CD14-positive monocyte (primary cell): ENCODE results near the gene TLX1. TPM values are rescaled to one million over a fixed set of nuclear protein-coding genes. Genes with fewer than 3 reads are reported as not detected.
A peak's percentile ranks its signal among the peaks of the same experiment; 100 is the strongest.

ENCODE experiments used
- DNase-seq, 3 donors: peaks; one replicate each; pipeline ENCODE4 v3.0.0-alpha.2; 2011 to 2022
- H2AFZ ChIP-seq: 2 replicates; pipeline ENCODE4 v1.6.0; 2012; ENCODE audit warnings: mild to moderate bottlenecking, low read depth, low read length, inconsistent platforms; ENCODE audit not compliant: insufficient read depth, poor library complexity, severe bottlenecking
- H3K27ac ChIP-seq, 2 donors: 1 replicate in 1 of 2; 2 replicates in 1 of 2; pipeline ENCODE4 v1.5.1; 2012 to 2013; ENCODE audit warnings: low read length in 2 of 2, control low read depth in 1 of 2, inconsistent platforms in 1 of 2, low read depth in 1 of 2, mild to moderate bottlenecking in 1 of 2
- H3K27me3 ChIP-seq, 2 donors: one replicate each; pipeline versions ENCODE4 v1.6.0 to v1.6.1; 2011 to 2013; ENCODE audit warnings: low read length in 2 of 2; ENCODE audit not compliant: control insufficient read depth in 2 of 2, insufficient read depth in 2 of 2
- H3K36me3 ChIP-seq, 2 donors: replicated peaks in 1 of 2; 1 replicate in 1 of 2; 2 replicates in 1 of 2; pipeline versions ENCODE4 v1.5.1 to v1.6.1; 2012 to 2013; ENCODE audit warnings: low read length in 2 of 2, control low read depth in 1 of 2, inconsistent platforms in 1 of 2, mild to moderate bottlenecking in 1 of 2; ENCODE audit not compliant: insufficient read depth in 2 of 2, control insufficient read depth in 1 of 2
- H3K4me1 ChIP-seq, 2 donors: 1 replicate in 1 of 2; 2 replicates in 1 of 2; pipeline versions ENCODE4 v1.5.1 to v1.6.1; 2012 to 2013; ENCODE audit warnings: low read length in 2 of 2, control low read depth in 1 of 2, inconsistent platforms in 1 of 2, mild to moderate bottlenecking in 1 of 2, moderate library complexity in 1 of 2; ENCODE audit not compliant: insufficient read depth in 2 of 2, control insufficient read depth in 1 of 2
- H3K4me2 ChIP-seq: replicated peaks from 2 replicates; pipeline ENCODE3; 2012; ENCODE audit warnings: low read length, moderate library complexity, mild to moderate bottlenecking; ENCODE audit not compliant: poor library complexity, severe bottlenecking; ENCODE audit errors: extremely low read depth
- H3K4me3 ChIP-seq, 3 experiments: fragments of 200-600 bp in 1 of 3; sonication (generic) in 1 of 3; replicated peaks in 1 of 3; 1 replicate in 2 of 3; 2 replicates in 1 of 3; pipeline ENCODE4 v1.5.1; 2011 to 2013; ENCODE audit warnings: low read length in 3 of 3, mild to moderate bottlenecking in 3 of 3, control low read depth in 2 of 3, low read depth in 2 of 3, inconsistent platforms in 1 of 3, moderate library complexity in 1 of 3
- H3K79me2 ChIP-seq: 2 replicates; pipeline ENCODE4 v1.6.0; 2012; ENCODE audit warnings: mild to moderate bottlenecking, control low read depth, inconsistent platforms, low read length, moderate library complexity; ENCODE audit not compliant: insufficient read depth
- H3K9ac ChIP-seq: 2 replicates; pipeline ENCODE4 v1.6.0; 2017; ENCODE audit warnings: low read length, mild to moderate bottlenecking; ENCODE audit not compliant: insufficient read depth, poor library complexity, severe bottlenecking
- H3K9me3 ChIP-seq, 2 donors: replicated peaks in 1 of 2; 1 replicate in 1 of 2; 2 replicates in 1 of 2; pipeline versions ENCODE4 v1.5.1 to v1.6.1; 2012 to 2013; ENCODE audit warnings: low read length in 2 of 2, control low read depth in 1 of 2; ENCODE audit not compliant: control insufficient read depth in 1 of 2, insufficient read depth in 1 of 2
- H4K20me1 ChIP-seq: 2 replicates; pipeline ENCODE4 v1.6.0; 2012; ENCODE audit warnings: mild to moderate bottlenecking, low read length, control low read depth, moderate library complexity; ENCODE audit not compliant: insufficient read depth
- H3K27ac Mint-ChIP-seq, 7 donors: one replicate each; pipeline ENCODE4 v1.8.0; 2020; ENCODE audit warnings: mild to moderate bottlenecking in 7 of 7, mixed read lengths in 7 of 7, moderate library complexity in 6 of 7, inconsistent platforms in 2 of 7
- H3K27me3 Mint-ChIP-seq, 3 donors: one replicate each; pipeline ENCODE4 v1.8.0; 2021 to 2022; ENCODE audit warnings: low read depth in 3 of 3, mild to moderate bottlenecking in 3 of 3, mixed read lengths in 3 of 3, moderate library complexity in 3 of 3, inconsistent platforms in 1 of 3
- H3K36me3 Mint-ChIP-seq, 2 donors: one replicate each; pipeline ENCODE4 v1.8.0; 2020; ENCODE audit warnings: mixed read lengths in 2 of 2, inconsistent platforms in 1 of 2, mild to moderate bottlenecking in 1 of 2
- H3K4me1 Mint-ChIP-seq: one replicate; pipeline ENCODE4 v1.8.0; 2020; ENCODE audit warnings: mild to moderate bottlenecking, mixed read lengths
- H3K4me3 Mint-ChIP-seq, 2 donors: one replicate each; pipeline ENCODE4 v1.8.0; 2020; ENCODE audit warnings: mild to moderate bottlenecking in 2 of 2, mixed read lengths in 2 of 2, moderate library complexity in 1 of 2
- H3K9me3 Mint-ChIP-seq, 7 donors: one replicate each; pipeline ENCODE4 v1.8.0; 2020 to 2022; ENCODE audit warnings: mixed read lengths in 7 of 7, mild to moderate bottlenecking in 6 of 7, moderate library complexity in 6 of 7, inconsistent platforms in 2 of 7
- WGBS: methylation state at CpG from one replicate; pipeline ENCODE4 v1.1.5; 2013; ENCODE audit warnings: missing lambda C conversion rate; ENCODE audit not compliant: insufficient coverage; 5-methylcytosine and 5-hydroxymethylcytosine counted together
- intact Hi-C, 2 donors: fragments of 100-400 bp; cut with micrococcal nuclease; formaldehyde crosslinking; loops; one replicate each; pipeline versions ENCODE4 v1.15.0 to v1.15.1; 2023
- polyA plus RNA-seq, 3 donors: library from polyadenylated mRNA; depleted of rRNA in 1 of 3; unstranded in 2 of 3; stranded (reverse) in 1 of 3; fragments of 300-500 nt in 2 of 3; fragments of >200 nt in 1 of 3; fragmentation: Illumina TruSeq in 2 of 3; gene quantifications; 1 replicate in 2 of 3; 2 replicates in 1 of 3; pipeline ENCODE4 v1.2.3, GENCODE V29; 2012 to 2021
- TF ChIP-seq, protein P1 (sequence below): fragments of 200-600 bp; IDR thresholded peaks from one replicate; pipeline ENCODE4 v1.8.0; 2022; ENCODE audit warnings: antibody characterized with exemption, mild to moderate bottlenecking

Gene TLX1
- polyA plus RNA-seq, 3 donors: not detected

GRCh38 chr10:101140084-101140949, 9.2 kb downstream of the TLX1 start:
- Histone ChIP-seq H3K4me3 (no peak overlapping the region), H2AFZ (peak overlapping the region; percentile 4), H4K20me1 (no peaks in the 10 kb centered on the region), H3K9me3 (peaks cover 4 to 72% of the 10 kb centered on the region in 2 donors), H3K27me3 (peaks cover 90 to 100% of the 10 kb centered on the region in 2 donors), H3K4me1 (peaks cover 1 to 8% of the 10 kb centered on the region in 2 donors), H3K4me2 (no peak overlapping the region), H3K79me2 (no peaks in the 10 kb centered on the region), H3K27ac (no peak overlapping the region), H3K36me3 (no peaks in the 10 kb centered on the region), H3K9ac (no peak overlapping the region)
- no peak for DNase-seq
- Mint-ChIP-seq H3K36me3 (peaks cover 0 to 10% of the 10 kb centered on the region in 2 donors), H3K4me1 (peaks cover 22% of the 10 kb centered on the region), H3K9me3 (peaks cover 0 to 30% (median 14%) of the 10 kb centered on the region in 7 donors), H3K27ac (no peak overlapping the region), H3K27me3 (peaks cover 98 to 100% (median 100%) of the 10 kb centered on the region in 3 donors), H3K4me3 (peak overlapping the region in 1 of 2 donors; percentile 67)
- TF ChIP-seq, protein P1, sequence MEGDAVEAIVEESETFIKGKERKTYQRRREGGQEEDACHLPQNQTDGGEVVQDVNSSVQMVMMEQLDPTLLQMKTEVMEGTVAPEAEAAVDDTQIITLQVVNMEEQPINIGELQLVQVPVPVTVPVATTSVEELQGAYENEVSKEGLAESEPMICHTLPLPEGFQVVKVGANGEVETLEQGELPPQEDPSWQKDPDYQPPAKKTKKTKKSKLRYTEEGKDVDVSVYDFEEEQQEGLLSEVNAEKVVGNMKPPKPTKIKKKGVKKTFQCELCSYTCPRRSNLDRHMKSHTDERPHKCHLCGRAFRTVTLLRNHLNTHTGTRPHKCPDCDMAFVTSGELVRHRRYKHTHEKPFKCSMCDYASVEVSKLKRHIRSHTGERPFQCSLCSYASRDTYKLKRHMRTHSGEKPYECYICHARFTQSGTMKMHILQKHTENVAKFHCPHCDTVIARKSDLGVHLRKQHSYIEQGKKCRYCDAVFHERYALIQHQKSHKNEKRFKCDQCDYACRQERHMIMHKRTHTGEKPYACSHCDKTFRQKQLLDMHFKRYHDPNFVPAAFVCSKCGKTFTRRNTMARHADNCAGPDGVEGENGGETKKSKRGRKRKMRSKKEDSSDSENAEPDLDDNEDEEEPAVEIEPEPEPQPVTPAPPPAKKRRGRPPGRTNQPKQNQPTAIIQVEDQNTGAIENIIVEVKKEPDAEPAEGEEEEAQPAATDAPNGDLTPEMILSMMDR: no peak
- intact Hi-C loops: loop anchor here (5.0 kb wide), 3 partner anchors 43 to 98 kb away; no protein-coding TSS in a partner anchor
- 4% methylated on average over 47 of the region's 65 CpGs for WGBS

DNA sequence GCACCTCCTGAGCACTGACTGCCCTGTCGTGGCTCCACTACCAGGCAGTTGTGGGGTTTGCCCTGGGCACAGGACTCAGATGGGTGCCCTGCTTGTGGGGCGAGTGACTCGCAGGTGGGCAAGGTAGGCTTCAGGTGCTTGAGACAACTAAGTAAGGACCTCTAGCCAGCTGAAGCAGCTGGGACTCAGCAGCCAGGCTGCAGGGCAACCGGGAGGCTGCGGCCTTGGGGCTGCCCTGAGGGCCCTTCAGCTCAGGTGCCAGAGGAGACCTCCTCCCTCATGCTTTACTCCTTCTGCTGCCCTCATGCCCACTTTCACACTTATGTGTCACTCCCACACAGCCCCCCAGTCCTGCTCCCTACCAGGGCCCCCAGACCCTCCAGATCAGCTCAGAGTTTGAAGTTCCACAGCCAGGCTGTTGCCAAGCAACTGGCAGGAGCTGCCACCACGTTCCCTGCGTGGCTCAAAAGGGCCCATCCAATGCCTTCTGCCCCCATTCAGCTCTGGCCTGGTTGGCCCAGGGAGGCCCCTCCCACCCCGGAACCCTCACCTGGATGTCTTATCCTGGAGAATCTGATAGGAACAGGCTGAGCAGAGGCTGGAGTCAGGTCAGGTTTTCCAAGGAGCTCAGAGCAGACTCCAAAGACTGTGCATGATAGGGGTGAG, 10.0 kb downstream of the TLX1 start:
- intact Hi-C loops: loop anchor here (5.0 kb wide), 3 partner anchors 44 to 99 kb away; no protein-coding TSS in a partner anchor
- peaks cover 0 to 26% (median 7%) of the 10 kb centered on the region in 7 donors for H3K9me3 Mint-ChIP-seq
- H3K9me3 ChIP-seq: peaks cover 4 to 71% of the 10 kb centered on the region in 2 donors
- H3K27ac Mint-ChIP-seq: no peak overlapping the region
- H3K36me3 Mint-ChIP-seq: peaks cover 0 to 8% of the 10 kb centered on the region in 2 donors
- no peaks in the 10 kb centered on the region for H3K79me2 ChIP-seq
- no peak overlapping the region for H3K9ac ChIP-seq
- H3K4me1 ChIP-seq: peaks cover 0 to 5% of the 10 kb centered on the region in 2 donors
- H3K27ac ChIP-seq: no peak overlapping the region
- H3K4me1 Mint-ChIP-seq: peaks cover 17% of the 10 kb centered on the region
- no peak overlapping the region for H3K4me2 ChIP-seq
- H3K27me3 ChIP-seq: peaks cover 90 to 100% of the 10 kb centered on the region in 2 donors
- no peak for DNase-seq
- H3K27me3 Mint-ChIP-seq: peaks cover 98 to 100% (median 100%) of the 10 kb centered on the region in 3 donors
- peak overlapping the region in 1 of 2 donors; percentile 73 for H3K4me3 Mint-ChIP-seq
- 36% methylated on average over 5 of the region's 8 CpGs for WGBS
- no peaks in the 10 kb centered on the region for H4K20me1 ChIP-seq
- H3K4me3 ChIP-seq: no peak overlapping the region
- no peak overlapping the region for H2AFZ ChIP-seq
- H3K36me3 ChIP-seq: no peaks in the 10 kb centered on the region
- TF ChIP-seq, protein P1: no peak
